Measurements from ENCODE around the gene MLLT3.
"Not testable (repeated sequence)": the region's sequence is repeated elsewhere in the genome, so short reads cannot be mapped to it uniquely, and the experiment has no call there.

- TF ChIP-seq CTCF (IDR thresholded peaks at IDR 0.05; ENCODE audit: poor library complexity); EZH2phosphoT487 (IDR thresholded peaks at IDR 0.05; ENCODE audit: low read depth, severe bottlenecking, unreplicated experiment): not testable (repeated sequence)
Observed at GRCh38 chr9:20583088-20583487, 39.2 kb downstream of the MLLT3 start.
